Stimulated activated CD4-positive, alpha-beta T cell treated with anti-CD3 and anti-CD28 coated beads, Interleukin-2, amount 100 ng/mL, for 48 hours (primary cell): Measurements from ENCODE around the gene TMEM135.
"Not testable (repeated sequence)": the region's sequence is repeated elsewhere in the genome, so short reads cannot be mapped to it uniquely, and the experiment has no call there.

Source experiments
- DNase-seq, 2 donors: peaks; one replicate each; pipeline ENCODE4 v3.0.0-alpha.2; 2020

Gene TMEM135

DNA sequence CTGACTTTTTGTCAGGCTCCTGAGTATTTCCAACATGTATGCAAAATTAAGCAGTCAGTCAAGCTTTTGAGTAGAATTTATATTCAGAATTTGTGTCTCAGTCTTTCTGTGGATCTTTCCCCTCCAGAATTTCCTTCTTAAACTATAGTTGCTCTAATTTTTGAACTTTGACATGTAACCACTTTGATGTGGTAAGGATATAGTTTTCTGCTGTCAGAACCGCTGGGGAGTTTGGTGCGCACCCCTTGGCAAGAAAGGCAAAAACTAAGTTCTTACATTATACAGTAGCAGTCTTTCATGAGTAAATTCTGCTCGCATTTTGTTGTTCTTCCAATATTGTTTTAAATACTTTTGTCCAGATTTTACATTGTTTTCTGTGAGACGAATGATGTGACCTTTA, 105.9 kb downstream of the TMEM135 start:
- no peak for DNase-seq

DNA sequence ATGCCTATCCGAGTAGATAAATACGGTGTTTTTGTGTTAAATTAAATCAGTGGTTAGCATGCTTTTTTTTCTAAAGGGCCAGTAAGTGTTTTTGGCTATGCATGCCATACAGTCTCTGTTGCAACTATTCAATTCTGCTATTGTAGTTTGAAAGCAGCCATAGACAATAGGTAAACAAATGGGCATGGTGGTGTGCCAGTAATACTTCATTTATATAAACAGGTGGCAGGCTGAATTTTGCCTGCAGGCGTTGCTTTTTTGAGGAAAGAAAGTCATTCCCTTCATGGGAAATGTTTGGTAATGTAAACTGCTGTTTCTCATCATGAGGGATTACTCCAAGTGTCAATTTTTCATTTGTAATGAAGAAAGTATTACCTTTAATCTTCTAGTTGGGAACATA, 106.5 kb downstream of the TMEM135 start:
- no peak for DNase-seq

DNA sequence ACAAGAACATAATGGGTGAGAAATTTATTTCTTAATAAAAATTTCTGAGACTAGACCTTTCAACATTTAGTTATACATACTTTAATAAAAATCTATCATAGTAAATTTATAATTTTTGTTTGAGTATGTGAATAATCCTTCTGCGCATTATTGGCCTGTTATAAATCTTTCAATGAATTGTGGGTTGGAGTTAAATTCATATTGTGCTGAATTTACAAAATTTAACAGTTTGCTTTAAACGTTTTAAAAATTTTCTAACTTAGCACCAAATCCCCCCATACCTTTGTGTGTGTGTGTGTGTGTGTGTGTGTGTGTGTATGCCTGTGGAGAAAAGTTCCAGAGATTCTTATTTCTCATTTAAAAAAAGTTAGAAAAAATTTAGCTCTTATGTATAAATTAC, 111.0 kb downstream of the TMEM135 start:
- DNase-seq = no peak

DNA sequence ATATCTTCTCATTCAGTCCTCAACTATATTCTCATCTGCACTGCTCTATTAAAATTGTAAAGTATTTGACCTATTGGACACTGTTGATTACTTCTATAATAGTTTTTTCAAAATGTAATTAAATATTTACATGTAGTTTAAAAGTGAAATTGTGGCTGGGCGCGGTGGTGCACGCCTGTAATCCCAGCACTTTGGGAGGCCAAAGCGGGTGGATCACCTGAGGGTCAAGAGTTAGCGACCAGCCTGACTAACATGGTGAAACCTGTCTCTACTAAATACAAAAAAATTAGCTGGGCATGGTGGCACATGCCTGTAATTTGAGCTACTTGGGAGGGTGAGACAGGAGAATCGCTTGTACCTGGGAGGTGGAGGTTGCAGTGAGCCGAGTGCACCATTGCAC, 112.0 kb downstream of the TMEM135 start:
- DNase-seq = not testable (repeated sequence)

DNA sequence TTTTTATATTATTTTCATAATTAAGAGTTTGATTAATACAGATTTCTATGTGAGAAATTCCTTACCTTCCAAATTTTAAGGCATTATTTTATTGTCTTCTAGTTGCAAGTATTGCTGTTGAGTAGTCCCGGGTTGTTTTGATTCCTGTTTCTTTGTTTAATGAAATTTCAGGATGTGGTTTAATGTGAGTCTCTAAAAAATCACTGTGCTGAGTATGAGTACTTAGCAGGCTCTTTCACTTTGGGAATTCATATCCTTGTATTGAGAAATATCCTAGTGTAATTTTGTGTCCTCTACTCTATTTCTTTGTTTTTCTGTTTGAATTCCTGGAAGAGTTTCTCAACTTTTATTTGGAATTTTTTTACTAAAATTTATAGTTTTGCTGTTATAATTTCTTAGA, 113.2 kb downstream of the TMEM135 start:
- no peak for DNase-seq

DNA sequence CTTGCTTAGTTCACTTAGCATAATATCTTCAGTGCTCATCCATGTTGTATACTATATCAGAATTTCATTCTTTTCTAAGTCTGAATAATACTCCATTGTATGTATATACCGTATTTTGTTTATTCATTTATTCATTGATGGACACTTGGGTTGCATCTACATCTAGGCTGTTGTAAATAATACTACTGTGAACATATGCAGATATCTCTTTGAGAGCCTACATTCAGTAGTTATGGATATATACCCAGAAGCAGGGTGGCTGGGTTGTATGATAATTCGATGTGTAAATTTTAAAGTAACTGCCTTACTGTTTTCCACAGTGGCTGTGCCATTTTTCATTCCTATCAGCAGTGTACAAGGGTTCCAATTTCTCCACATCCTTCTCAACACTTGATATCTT, 116.5 kb downstream of the TMEM135 start:
- no peak for DNase-seq

DNA sequence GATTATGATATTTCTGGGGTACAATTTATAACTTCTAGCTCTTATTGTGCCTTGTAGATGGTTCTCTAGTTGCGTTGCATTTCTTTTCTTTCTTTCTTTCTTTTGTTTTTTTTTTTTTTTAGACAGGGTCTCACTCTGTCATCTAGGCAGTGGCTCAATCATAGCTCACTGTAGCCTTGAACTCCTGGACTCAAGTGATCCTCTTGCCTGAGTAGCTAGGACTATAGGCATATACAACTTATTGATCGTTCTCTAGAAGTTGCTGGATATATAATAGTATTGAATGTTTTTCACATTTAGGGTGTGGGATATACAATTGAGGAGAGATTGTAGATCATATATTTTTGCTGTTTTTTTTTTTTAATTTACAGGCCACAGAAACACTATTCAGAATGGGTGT, 119.2 kb downstream of the TMEM135 start:
- DNase-seq = no peak

DNA sequence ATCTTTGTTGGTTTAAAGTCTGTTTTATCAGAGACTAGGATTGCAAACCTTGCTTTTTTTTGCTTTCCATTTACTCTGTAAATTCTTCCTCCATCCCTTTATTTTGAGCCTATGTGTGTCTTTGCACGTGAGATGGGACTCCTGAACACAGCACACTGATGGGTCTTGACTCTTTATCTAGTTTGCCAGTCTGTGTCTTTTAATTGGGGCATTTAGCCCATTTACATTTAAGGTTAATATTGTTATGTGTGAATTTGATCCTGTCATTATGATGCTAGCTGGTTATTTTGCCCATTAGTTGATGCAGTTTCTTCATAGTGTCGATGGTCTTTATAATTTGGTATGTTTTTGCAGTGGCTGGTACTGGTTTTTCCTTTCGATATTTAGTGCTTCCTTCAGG, 131.3 kb downstream of the TMEM135 start:
- not testable (repeated sequence) for DNase-seq

DNA sequence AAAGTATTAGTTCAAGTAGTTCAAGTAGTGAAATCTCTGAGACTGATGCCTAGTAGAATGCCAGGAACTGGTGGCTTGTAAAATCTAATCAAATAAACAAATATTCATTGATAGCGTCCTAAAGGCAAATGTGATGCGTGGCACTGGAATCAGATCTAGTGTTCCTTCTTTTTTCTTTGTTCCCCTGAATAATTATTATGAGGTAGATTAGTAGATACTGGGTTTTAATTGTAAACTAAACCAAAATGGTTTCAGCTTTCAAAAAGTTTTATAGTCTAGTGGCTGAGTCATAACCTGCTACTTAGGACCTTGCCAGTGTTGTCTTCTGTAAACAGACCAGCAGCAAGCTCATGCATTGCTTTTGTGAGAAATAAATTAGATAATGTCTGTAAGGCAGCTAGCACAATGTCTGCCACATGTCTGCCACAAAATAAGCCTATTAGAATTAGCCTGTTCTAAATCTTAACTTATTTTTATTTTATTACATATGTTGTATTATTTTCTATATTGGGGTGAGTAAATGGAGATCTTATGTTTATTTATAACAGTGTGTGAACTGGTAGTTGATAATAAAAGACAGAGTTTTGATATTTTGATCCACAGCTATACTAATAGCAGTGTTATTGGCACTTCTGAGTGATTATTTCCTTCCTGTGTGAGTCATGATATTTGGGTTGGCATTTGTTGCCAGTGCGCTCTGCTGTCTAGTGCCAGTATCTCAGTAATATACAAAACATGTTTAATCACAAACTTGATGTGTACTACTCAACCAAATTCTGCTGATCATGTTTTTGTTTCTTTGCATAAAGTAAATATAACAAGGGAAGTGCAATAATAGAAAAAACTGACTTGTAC, 135.7 kb downstream of the TMEM135 start:
- no peak for DNase-seq

DNA sequence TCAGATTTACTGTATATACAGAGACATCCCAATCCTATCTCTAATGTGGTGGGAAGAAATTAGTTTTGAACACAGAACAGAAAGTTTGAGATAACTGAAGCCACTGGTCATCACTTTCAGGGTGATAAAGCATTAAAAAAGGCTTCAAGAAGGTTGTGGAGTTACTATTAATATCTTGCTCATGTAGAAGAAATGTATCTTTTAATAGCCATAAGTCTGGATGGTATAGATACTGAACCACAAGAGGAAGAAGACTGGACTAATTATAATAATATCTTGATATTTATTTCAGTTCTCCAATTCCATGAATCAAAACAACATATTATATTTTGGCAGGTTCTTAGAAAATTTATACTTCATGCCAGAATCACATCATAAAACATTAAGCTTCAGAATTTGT, 137.1 kb downstream of the TMEM135 start:
- DNase-seq = no peak

DNA sequence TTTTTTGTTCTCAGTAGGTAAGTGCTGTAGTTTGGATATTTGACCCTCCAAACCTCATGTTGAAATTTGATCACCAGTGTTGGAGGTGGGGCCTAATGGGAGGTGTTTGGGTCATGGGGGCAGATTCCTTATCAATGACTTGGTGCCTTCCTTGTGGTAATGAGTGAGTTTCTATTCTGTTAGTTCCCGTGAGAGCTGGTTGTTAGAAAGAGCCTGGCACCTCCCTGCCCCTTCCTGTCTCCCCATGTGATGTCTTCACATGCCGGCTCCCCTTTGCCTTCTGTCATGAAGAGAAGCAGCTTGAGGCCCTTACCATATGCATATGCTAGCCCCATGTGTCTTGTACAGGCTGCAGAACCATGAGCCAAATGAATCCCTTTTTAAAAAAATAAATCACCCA, 138.3 kb downstream of the TMEM135 start:
- DNase-seq = no peak

DNA sequence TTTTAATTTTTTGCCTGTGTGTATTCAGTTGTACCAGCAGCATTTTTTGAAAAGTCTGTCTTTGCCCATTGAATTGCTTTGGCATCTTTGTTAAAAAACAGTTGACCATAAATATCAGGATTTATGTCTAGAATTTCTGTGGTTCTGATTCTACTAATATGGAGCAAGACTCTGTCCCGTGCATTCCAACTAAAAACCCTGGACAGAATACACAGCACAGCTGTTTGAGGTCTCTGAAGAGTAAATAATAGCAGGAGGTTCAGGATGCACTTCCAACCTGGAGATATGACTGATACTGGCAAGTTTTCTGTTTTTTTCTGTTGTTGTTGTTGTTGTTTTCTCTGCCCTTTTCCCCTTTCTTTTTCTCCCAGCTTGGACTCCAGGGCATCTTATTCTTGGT, 141.9 kb downstream of the TMEM135 start:
- no peak for DNase-seq

DNA sequence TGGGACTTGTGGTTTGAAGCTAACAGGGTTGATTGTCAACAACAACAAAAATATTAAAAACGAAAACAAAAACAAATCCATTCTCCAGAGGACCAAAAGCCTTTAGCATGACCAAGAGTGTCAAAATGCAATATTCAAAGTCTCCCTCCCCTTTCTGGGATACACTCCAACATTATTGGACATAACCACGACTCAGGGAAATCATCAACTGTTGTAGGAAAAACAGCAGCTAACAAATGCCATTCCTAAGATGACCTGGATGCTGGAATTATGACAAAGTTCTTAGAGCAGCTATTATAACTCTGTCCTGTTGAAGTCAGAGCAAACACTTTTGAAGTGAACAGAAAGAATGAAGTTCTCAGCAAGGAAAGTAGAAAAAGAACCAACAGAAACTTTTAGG, 143.0 kb downstream of the TMEM135 start:
- DNase-seq = no peak

DNA sequence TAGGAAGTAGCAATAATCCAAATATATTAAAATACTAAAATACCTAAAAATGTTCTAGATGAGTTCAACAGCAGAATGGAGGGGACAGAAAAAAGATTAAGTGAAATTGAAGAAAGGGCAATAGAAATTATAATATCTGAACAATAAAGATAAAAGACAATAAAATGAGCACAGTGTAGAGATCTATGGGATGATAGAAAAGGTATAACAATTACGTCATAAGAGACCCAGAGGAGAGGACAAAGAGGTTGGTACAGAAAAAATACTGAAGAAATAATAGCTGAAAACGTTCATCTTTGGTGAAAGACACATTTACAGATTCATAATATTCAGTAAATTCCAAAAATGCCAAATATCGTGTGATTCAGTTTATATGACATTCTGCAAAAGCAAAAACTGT, 143.4 kb downstream of the TMEM135 start:
- DNase-seq = no peak

DNA sequence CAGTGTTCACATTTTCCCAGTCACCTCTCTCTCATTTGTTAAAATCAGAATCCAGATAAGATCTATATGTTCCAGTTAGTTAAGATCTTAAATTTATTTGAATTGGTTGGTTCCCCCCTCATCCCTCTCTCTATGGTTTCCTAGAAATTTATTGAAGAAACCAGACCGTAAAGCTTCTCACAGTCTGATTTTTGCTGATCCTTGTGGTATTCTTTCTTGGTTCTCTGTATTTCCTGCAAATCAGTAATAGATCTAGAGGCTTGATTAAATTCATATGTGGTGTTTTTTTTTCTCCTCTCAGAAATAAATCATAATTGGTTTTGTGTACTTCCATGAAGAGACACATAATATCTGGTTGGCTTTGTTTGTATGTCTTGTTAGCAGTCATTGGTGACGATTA, 147.5 kb downstream of the TMEM135 start:
- DNase-seq = no peak

DNA sequence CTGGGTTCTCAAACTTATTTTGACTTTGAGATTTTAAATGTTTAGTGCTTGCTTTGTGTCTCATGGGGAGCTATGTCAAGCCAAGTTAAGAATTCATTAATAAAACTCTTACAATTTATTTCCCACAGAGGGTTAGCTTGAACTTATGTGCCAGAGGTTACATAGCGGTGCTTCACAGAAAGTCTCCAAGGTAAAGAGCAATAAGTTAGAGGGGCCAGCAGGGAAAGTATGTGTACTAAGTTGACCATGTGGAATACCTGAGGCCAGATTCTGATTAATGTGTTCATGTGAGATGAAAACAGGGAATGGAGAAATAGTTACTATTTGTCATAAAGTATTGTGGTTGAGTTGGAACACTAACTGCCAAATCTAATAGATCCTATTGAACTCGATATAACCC, 149.3 kb downstream of the TMEM135 start:
- DNase-seq = no peak

DNA sequence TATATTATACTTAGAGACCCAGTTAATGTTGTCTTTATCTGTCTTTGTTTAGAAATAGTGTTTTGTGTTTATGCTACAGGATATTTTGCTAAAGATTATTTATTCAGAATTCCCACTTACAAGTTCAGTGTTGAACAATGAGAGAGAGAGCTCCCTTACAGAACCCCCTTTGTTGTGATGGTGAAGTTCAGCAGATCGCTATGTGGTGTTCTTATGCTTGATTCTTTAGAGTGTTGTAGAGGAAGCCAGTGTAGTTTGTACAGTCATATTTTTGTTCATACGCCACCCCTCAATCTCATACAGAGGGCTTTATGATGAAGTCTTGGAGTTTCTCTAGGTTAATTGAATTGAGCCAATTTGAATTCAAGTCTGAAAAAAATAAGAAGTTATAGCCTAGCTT, 150.2 kb downstream of the TMEM135 start:
- DNase-seq = no peak

DNA sequence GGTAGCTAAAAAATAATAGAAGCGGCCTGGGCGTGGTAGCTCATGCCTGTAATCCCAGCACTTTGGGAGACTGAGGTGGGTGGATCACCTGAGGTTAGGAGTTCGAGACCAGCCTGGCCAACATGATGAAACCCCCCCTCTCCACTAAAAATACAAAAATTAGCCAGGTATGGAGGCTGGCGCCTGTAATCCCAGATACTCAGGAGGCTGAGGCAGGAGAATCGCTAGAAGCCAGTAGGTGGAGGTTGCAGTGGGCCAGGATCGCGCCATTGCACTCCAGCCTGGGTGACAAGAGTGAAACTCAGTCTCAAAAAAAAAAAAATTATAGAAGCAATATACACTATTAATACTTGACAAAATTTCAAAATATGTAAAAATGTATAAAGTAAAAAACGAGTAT, 150.7 kb downstream of the TMEM135 start:
- not testable (repeated sequence) for DNase-seq

DNA sequence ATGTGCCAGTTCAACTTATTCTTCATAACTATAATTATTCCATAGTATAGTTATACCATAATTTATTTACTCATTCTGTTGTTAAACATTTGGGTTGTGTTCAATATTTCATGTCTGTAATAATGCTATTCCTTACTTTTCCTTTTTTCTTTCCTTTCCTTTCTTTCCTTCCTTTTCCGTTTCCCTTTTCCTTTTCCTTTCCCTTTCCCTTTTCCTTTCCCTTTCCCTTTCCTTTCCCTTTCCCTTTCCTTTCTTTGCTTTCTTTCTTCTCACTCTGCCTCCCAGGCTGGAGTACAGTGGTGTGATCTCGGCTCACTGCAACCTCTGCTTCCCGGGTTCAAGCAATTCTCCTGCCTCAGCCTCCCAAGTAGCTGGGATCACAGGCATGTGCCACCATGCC, 151.2 kb downstream of the TMEM135 start:
- not testable (repeated sequence) for DNase-seq

DNA sequence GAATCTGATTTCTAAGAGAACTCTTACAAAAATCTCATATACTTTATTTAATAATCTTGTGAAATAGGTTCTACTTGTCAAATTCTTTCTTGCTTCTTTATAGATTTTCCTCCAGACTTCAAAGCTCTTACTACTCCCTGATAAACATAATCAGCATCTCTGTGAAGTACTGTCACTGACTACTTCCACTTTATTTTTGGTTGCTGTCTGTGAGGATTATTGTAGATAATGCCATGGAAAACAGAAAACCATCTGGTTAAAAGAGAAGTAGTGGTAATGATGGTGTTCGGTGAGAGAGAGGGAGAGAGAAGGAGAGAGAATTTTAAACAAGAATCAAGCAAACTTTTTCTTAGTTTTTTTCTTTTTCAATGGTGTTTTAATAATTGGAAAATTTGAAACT, 152.3 kb downstream of the TMEM135 start:
- no peak for DNase-seq

DNA sequence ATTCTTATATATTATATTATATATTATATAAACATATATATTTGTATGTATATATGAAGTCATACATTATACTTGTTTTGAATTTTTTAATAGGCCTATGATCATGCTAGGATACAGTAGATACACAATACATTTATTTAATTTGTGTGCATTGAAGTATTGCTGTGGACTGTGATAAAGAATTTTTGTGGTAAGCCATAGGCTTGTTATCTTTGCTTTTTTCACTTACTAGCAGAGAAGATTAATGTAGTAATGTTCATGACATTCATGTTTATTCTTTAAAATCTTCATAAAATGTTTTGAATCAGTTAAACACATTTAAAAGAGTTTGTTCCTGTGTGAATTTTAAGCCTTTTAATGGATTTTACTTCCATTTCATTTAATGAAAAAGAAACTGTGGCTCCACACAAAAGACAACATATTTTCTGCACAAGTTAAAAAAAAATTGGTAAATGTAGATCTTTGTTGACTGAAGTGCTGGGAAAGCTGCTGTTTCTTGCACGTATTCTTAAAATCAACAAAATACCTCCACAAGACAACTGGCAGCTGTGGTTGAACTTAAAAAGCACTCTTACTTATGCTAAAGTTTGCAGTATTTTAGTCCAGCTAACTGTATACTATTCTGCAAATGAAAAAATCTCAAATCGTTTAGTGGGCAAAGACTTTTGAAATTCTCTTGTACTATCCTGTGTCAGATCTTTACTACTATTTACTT, 156.2 kb downstream of the TMEM135 start:
- no peak for DNase-seq

DNA sequence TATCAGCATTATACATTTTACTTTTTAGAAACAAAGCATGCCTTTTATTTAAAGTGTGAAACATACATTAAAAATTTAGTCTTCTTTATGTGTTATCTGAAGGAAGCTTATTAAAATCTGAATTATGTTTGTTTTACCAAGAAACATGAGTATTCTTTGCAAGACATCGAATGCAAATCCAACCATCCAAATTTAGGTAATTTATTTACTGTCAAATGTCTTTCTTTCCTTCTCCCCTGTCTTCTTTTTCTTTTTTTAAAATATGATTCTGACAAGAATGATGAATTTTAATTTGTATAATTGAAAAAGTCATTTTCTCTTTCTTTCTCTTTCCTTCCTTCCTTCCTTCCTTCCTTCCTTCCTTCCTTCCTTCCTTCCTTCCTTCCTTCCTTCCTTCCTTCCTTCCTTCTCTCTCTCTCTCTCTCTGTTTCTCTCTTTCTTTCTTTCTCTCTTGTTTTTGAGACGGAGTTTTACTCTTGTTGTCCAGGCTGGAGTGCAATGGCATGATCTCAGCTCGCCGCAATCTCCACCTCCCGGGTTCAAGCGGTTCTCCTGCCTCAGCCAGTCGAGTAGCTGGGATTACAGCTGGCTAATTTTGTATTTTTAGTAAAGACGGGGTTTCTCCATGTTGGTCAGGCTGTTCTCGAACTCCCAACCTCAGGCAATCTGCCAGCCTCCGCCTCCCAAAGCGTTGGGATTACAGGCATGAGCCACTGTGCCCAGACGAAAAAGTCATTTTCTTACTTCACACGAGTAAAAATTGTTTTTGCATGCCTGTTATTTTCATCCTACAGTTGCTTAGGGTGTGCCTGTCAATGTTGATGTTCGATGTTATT, 157.5 kb downstream of the TMEM135 start:
- no peak for DNase-seq

DNA sequence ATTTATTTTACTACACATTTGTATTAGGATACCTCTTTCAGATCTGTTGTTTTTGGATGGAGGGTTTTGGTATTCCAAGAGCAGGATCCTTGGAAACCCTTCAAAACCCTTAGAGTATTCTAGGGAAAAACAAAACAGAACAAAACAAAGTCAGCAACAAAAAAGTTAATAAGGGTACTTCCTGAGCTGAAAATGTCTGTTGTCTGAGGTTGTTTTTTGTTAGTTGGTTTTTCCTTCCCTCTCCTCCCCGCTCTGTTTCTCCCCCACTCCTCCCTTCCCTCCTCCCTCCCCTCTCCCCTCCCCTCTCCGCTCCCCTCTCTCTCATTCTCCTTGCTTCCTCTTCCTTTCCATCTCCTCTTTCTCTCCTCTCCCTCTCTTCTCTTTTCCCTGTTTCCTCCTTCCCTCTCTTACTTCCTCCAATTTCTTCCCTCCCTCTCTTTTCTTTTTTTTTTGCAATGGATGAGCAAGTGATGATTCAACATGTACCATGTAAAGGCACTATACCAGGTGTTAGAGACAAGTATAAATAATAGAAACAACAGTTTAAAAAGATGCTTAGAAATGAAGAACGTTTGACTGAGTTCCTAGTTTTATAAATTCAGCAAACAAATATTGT, 160.6 kb downstream of the TMEM135 start:
- no peak for DNase-seq
